Measurements from ENCODE around the gene HSPB7.
"Not testable (repeated sequence)": the region's sequence is repeated elsewhere in the genome, so short reads cannot be mapped to it uniquely, and the experiment has no call there.

DNA sequence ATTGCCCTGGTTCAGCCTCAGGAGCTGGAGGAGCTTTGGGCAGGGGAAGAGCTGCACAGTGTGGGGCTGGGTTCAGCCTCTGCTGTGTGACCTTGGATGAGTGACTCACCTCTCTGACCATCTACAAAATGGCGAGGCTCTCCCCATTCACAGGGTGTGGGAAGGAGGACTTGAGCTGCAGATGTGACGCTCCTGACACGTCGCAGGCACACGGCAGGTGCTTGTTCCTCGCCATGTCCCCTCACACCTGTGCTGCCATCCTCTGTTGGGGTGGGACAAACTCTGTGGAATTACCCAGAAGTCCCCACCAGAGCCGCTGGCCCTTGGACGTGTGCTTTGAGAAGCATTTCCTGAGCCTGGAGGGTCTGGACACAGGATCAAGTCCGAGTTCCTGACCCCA lies 3.0 kb upstream of the HSPB7 start:
- TF ChIP-seq, protein P1, sequence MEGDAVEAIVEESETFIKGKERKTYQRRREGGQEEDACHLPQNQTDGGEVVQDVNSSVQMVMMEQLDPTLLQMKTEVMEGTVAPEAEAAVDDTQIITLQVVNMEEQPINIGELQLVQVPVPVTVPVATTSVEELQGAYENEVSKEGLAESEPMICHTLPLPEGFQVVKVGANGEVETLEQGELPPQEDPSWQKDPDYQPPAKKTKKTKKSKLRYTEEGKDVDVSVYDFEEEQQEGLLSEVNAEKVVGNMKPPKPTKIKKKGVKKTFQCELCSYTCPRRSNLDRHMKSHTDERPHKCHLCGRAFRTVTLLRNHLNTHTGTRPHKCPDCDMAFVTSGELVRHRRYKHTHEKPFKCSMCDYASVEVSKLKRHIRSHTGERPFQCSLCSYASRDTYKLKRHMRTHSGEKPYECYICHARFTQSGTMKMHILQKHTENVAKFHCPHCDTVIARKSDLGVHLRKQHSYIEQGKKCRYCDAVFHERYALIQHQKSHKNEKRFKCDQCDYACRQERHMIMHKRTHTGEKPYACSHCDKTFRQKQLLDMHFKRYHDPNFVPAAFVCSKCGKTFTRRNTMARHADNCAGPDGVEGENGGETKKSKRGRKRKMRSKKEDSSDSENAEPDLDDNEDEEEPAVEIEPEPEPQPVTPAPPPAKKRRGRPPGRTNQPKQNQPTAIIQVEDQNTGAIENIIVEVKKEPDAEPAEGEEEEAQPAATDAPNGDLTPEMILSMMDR (IDR thresholded peaks at IDR 0.05; ENCODE audit: low read depth, low read length), result not testable (repeated sequence)
- TF ChIP-seq EZH2phosphoT487 (IDR thresholded peaks at IDR 0.05; ENCODE audit: low read depth), result not testable (repeated sequence)

All from OCI-LY3 (cell line).